SW480 (cell line): Measurements from ENCODE around the gene BLOC1S5.
A peak's percentile ranks its signal among the peaks of the same experiment; 100 is the strongest.
"Not testable (repeated sequence)": the region's sequence is repeated elsewhere in the genome, so short reads cannot be mapped to it uniquely, and the experiment has no call there.

Experiments used
- DNase-seq: peaks from one replicate; pipeline ENCODE4 v3.0.0-alpha.2; 2016; ENCODE audit warnings: low spot score

BLOC1S5 gene

GRCh38 chr6:7993399-7993798 is 70.8 kb downstream of the BLOC1S5 start:
- DNase-seq: no peak

- DNase-seq: peak; percentile 33
These were observed 72.0 kb downstream of the BLOC1S5 start for GRCh38 chr6:7992002-7992815.

DNA sequence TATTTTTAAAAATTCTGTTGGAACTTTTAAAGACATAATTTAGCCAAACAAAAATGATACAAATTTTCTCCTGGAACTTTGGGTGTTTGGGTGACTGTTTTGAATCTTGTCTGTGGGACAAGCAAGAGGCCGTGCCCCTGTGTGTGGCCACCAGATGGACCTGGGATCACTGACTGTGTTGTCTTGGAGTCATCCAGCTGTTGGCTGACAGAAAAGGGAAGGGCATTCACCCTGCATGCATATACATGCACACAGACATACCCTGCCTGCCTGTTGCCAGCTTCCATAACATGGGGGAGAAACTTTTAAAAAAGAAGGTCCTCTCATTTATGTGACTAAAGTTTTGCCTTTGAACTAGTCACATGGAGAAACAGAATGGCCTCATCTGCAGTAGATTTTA is 72.7 kb downstream of the BLOC1S5 start:
- no peak for DNase-seq

GRCh38 chr6:7986219-7986618 is 78.0 kb downstream of the BLOC1S5 start:
- no peak for DNase-seq

- DNase-seq: not testable (repeated sequence)
These were observed 80.2 kb downstream of the BLOC1S5 start for GRCh38 chr6:7983967-7984366.

- DNase-seq: no peak
These were observed 84.4 kb downstream of the BLOC1S5 start for GRCh38 chr6:7979831-7980230.

GRCh38 chr6:7978736-7979135 is 85.5 kb downstream of the BLOC1S5 start:
- DNase-seq: peak; percentile 21

GRCh38 chr6:7976485-7977056 is 87.6 kb downstream of the BLOC1S5 start:
- no peak for DNase-seq

- peak; percentile 45 for DNase-seq
These were observed 88.4 kb downstream of the BLOC1S5 start for GRCh38 chr6:7975764-7976146.

DNA sequence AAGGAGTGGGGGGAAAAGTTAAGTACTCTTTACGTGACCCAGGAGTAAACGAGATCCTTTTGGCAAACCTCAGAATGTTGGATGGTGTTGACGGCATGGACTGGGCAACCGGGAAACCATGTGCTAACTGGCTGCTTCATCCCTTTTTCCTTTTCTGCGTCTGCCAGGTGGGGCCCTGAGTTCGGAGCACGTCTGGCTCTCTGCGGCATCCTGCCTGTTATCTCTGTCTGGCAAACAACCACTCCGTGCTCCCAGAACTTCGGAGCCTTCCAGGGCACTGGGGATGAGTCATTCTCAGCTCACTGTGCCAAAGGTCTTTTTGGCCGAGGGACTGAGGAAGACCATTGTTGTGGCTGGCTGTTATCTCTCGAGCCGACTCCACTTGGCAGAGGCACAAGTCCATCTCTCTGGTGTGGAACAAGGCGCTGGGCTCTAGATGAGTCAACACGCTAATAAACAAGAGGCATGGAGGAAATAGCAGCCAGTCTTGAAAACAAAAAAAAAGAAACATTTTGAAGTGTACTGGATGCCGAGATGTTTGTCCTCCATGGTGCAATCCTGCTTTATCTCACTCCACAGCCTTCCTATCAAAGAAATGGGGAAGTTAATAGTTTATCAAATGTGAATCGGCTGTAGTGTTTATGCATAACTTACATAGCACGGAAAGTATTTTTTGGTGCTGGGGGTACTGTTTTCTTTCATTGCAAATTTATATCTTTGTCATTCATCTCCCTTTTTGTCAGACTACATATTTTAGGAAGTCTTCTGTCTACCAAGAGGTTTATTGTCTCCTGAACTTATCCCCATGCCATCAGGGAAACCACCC is 89.0 kb downstream of the BLOC1S5 start:
- peak; percentile 89 for DNase-seq

GRCh38 chr6:7974565-7974937 is 89.6 kb downstream of the BLOC1S5 start:
- no peak for DNase-seq

GRCh38 chr6:7973584-7973983 is 90.6 kb downstream of the BLOC1S5 start:
- no peak for DNase-seq

DNA sequence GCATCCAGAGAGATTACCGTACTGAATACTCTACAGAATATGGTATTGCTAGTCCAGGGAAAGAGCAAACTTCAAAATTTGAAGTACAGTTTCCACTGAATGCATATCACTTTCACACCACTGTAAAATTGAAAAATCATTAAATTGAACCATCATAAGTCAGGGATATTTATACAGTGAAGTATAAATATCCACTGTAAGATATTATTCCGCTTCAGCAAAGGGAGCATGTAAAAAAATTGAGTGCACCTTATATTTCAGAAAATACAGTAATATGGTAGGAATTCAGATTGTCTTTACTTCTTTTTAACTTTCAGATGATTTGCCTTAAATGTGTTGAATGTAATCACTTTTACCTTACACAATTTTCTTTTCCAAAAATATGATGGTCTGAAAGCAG is 92.7 kb downstream of the BLOC1S5 start:
- no peak for DNase-seq

DNA sequence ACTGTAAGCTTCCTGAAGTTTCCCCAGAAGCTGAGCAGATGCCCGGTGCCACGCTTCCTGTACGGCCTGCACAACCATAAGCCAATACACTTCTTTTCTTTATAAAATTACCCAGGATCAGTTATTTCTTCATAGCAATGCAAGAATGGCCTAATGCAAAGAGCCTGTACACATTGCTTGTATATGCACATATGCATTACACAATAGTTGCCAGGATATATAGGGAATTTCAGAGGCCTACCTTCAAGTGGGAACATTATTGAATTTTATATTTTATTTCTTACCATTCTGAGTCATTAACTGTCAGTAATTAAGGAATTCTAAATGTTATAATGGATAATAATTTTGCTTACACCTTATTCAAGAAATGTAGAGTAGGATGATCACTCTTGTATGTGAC is 93.6 kb downstream of the BLOC1S5 start:
- DNase-seq: no peak
